Peyer's patch (tissue), 4 donors: ENCODE measurements around the gene CHAMP1. TPM values are rescaled to one million over a fixed set of nuclear protein-coding genes. Genes with fewer than 3 reads are reported as not detected.

ENCODE experiments used
- DNase-seq, 3 donors: peaks; one replicate each; pipeline ENCODE4 v3.0.0-alpha.2; 2017 to 2019
- H3K27ac ChIP-seq, 4 donors: fragments of 200-600 bp; sonication (generic); one replicate each; pipeline ENCODE4 v1.5.1; 2016 to 2019
- H3K27me3 ChIP-seq, 2 donors: fragments of 200-600 bp; sonication (generic); one replicate each; pipeline ENCODE4 v1.5.1; 2019
- H3K36me3 ChIP-seq, 3 donors: fragments of 200-600 bp; sonication (generic); one replicate each; pipeline ENCODE4 v1.5.1; 2016 to 2019
- H3K4me1 ChIP-seq, 4 donors: fragments of 200-600 bp; sonication (generic); one replicate each; pipeline ENCODE4 v1.5.1; 2016 to 2019
- H3K4me3 ChIP-seq, 4 donors: fragments of 200-600 bp; sonication (generic); 1 replicate in 3 of 4; 2 replicates in 1 of 4; pipeline ENCODE4 v1.5.1; 2016 to 2019; ENCODE audit warnings: mild to moderate bottlenecking in 1 of 4
- H3K9me3 ChIP-seq, 4 donors: fragments of 200-600 bp; sonication (generic); one replicate each; pipeline ENCODE4 v1.5.1; 2016 to 2019; ENCODE audit warnings: mild to moderate bottlenecking in 1 of 4
- POLR2A ChIP-seq, 2 donors: fragments of 450-650 bp; IDR thresholded peaks; one replicate each; pipeline ENCODE4 v1.5.1; 2017; ENCODE audit warnings: antibody characterized with exemption in 2 of 2, mild to moderate bottlenecking in 2 of 2, moderate library complexity in 2 of 2
- total RNA-seq, 4 donors: library from RNA; depleted of rRNA; stranded (reverse); fragments of >200 nt; gene quantifications; one replicate each; pipeline ENCODE4 v1.1.0, GENCODE V29; 2016
- TF ChIP-seq, protein P1 (sequence below), 6 experiments: fragments of 450-650 bp in 4 of 6; fragments of 200-600 bp in 2 of 6; sonication (generic) in 1 of 6; IDR thresholded peaks; one replicate each; pipeline ENCODE4 v1.5.1; 2017 to 2019; ENCODE audit warnings: antibody characterized with exemption in 6 of 6, mild to moderate bottlenecking in 3 of 6, moderate library complexity in 1 of 6

The CHAMP1 gene
- total RNA-seq, 4 donors from 2014 or later, result 8.5 to 19.6 (median 15.5) TPM

DNA sequence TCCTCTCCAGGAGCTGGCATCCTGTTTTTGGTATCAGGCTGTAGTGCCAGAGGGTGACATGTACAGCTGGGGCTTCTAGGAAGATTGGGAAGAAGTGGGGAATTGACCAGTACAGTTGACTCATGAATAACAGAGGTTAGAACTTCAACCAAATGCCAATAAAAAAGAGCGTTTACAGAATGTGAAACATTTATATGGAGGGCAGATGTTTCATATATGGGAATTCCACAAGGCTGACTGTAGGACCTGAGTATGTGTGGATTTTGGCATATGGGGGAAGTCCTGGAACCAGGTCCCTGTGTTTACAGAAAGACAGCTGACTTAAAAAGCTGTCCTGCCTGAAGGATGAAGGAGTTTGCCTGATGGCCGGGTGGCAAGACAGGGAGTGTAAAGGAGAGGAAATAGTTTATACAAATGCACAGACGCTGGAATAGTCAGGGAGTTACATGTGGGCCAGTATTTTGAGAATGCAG, 5.2 kb downstream of the CHAMP1 start:
- Histone ChIP-seq H3K27me3 (no peaks in the 10 kb centered on the region), H3K9me3 (no peaks in the 10 kb centered on the region), H3K27ac (peak overlapping the region in 1 of 4 donors; percentile 15), H3K36me3 (peaks cover 0 to 35% (median 0%) of the 10 kb centered on the region in 3 donors), H3K4me3 (no peak overlapping the region), H3K4me1 (peaks cover 0 to 45% (median 4%) of the 10 kb centered on the region in 4 donors)
- no peak for TF ChIP-seq POLR2A (IDR thresholded peaks at IDR 0.05)
- TF ChIP-seq, protein P1, sequence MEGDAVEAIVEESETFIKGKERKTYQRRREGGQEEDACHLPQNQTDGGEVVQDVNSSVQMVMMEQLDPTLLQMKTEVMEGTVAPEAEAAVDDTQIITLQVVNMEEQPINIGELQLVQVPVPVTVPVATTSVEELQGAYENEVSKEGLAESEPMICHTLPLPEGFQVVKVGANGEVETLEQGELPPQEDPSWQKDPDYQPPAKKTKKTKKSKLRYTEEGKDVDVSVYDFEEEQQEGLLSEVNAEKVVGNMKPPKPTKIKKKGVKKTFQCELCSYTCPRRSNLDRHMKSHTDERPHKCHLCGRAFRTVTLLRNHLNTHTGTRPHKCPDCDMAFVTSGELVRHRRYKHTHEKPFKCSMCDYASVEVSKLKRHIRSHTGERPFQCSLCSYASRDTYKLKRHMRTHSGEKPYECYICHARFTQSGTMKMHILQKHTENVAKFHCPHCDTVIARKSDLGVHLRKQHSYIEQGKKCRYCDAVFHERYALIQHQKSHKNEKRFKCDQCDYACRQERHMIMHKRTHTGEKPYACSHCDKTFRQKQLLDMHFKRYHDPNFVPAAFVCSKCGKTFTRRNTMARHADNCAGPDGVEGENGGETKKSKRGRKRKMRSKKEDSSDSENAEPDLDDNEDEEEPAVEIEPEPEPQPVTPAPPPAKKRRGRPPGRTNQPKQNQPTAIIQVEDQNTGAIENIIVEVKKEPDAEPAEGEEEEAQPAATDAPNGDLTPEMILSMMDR (IDR thresholded peaks at IDR 0.05), result no peak
- DNase-seq, result no peak

DNA sequence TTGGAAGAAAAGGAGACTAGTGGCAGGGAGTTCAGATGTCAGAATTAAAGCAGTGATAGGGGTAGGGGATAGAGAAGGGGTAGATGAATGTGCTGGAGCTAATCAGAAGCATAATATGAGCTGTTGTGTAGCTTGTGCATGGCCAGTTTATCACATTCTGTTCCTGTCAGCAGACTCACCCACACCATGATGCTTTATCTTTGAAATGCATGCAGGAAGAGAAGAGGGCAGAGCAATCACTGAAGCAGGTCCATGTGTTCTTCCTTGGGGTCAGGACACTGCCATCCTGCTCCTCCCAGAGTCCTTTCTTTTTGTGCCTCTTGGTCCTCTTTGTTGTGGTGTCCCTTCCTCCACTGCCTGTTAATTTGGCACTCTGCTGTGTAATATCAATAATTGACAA, 5.8 kb downstream of the CHAMP1 start:
- H3K27me3 ChIP-seq, result no peaks in the 10 kb centered on the region
- DNase-seq, result no peak
- TF ChIP-seq, protein P1 (IDR thresholded peaks at IDR 0.05), result no peak
- no peak for TF ChIP-seq POLR2A (IDR thresholded peaks at IDR 0.05)
- peak overlapping the region in 1 of 4 donors; percentile 15 for H3K27ac ChIP-seq
- peaks cover 0 to 40% (median 0%) of the 10 kb centered on the region in 3 donors for H3K36me3 ChIP-seq
- no peak overlapping the region for H3K4me3 ChIP-seq
- H3K9me3 ChIP-seq, result no peaks in the 10 kb centered on the region
- H3K4me1 ChIP-seq, result peaks cover 0 to 42% (median 3%) of the 10 kb centered on the region in 4 donors

DNA sequence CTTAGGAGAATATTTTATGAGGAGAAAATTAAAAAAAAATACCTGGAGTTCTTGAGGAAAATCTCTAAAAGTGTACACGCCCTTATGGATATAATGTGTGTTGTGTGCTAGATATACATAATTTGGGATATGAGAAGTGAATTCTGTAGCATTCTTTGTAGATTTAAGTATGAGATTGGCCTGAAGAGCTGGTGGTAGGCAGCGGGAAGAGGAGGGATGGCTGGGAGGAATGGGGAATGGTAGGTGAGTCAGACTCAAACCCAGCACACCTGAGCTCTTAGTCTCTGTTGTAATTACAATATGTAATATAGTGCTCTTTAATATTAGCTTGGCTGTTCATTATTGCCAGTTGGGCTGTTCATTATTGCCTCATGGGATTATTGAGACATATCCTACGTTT, 7.0 kb downstream of the CHAMP1 start:
- H3K4me3 ChIP-seq, result no peak overlapping the region
- TF ChIP-seq, protein P1 (IDR thresholded peaks at IDR 0.05), result no peak
- TF ChIP-seq POLR2A (IDR thresholded peaks at IDR 0.05), result no peak
- H3K9me3 ChIP-seq, result no peaks in the 10 kb centered on the region
- no peak for DNase-seq
- no peaks in the 10 kb centered on the region for H3K27me3 ChIP-seq
- H3K4me1 ChIP-seq, result peaks cover 0 to 30% (median 0%) of the 10 kb centered on the region in 4 donors
- no peak overlapping the region for H3K27ac ChIP-seq
- H3K36me3 ChIP-seq, result peaks cover 0 to 49% (median 0%) of the 10 kb centered on the region in 3 donors

DNA sequence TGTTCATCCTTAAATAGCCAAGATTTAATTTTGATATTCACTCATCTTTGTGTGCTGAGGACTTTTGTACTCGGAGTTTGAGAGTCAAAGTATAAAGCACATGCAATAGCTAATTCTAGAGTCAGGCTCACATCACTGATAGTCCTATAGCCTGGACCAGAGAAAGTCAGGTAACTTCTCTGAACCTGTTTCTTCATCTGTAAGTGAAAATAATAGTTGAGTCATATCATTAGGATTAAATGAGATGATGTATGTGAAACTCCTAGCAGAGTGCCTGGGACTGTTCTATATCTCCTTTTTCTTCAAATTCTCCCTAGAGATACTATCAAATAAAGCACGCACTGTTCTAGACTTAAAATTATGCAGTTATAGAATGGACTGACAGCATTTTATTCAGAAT, 9.0 kb downstream of the CHAMP1 start:
- Histone ChIP-seq H3K9me3 (no peaks in the 10 kb centered on the region), H3K27ac (no peak overlapping the region), H3K36me3 (peaks cover 0 to 49% (median 0%) of the 10 kb centered on the region in 3 donors), H3K4me3 (no peak overlapping the region), H3K27me3 (no peaks in the 10 kb centered on the region), H3K4me1 (peaks cover 0 to 17% (median 0%) of the 10 kb centered on the region in 4 donors)
- no peak for DNase-seq
- TF ChIP-seq POLR2A (IDR thresholded peaks at IDR 0.05), result no peak

DNA sequence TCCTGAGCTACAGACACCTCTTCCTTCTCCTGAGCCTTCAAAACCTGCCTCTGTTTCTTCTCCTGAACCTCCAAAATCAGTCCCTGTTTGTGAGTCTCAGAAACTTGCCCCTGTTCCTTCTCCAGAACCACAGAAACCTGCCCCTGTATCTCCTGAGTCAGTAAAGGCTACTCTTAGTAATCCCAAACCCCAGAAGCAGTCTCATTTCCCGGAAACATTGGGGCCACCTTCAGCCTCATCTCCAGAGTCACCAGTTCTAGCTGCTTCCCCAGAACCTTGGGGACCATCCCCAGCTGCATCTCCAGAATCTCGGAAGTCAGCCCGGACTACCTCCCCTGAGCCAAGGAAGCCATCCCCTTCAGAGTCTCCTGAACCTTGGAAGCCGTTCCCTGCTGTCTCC, 10.0 kb downstream of the CHAMP1 start:
- TF ChIP-seq, protein P1 (IDR thresholded peaks at IDR 0.05), result no peak
- no peak for TF ChIP-seq POLR2A (IDR thresholded peaks at IDR 0.05)
- Histone ChIP-seq H3K36me3 (peaks cover 0 to 49% (median 0%) of the 10 kb centered on the region in 3 donors), H3K4me3 (no peak overlapping the region), H3K9me3 (no peaks in the 10 kb centered on the region), H3K27ac (no peak overlapping the region), H3K27me3 (no peaks in the 10 kb centered on the region), H3K4me1 (peaks cover 0 to 11% (median 0%) of the 10 kb centered on the region in 4 donors)
- no peak for DNase-seq

DNA sequence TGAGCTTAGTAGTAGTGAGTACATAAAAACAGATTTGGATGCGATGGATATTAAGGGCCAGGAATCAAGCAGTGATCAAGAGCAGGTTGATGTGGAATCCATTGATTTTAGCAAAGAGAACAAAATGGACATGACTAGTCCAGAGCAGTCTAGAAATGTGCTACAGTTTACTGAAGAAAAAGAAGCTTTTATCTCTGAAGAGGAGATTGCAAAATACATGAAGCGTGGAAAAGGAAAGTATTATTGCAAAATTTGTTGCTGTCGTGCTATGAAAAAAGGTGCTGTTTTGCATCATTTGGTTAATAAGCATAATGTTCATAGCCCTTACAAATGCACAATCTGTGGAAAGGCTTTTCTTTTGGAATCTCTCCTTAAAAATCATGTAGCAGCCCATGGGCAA, 11.4 kb downstream of the CHAMP1 start:
- H3K4me3 ChIP-seq, result no peak overlapping the region
- H3K9me3 ChIP-seq, result no peaks in the 10 kb centered on the region
- peaks cover 0 to 49% (median 0%) of the 10 kb centered on the region in 3 donors for H3K36me3 ChIP-seq
- no peaks in the 10 kb centered on the region for H3K27me3 ChIP-seq
- DNase-seq, result no peak
- no peaks in the 10 kb centered on the region for H3K4me1 ChIP-seq
- H3K27ac ChIP-seq, result no peak overlapping the region
- TF ChIP-seq POLR2A (IDR thresholded peaks at IDR 0.05), result no peak
- TF ChIP-seq, protein P1 (IDR thresholded peaks at IDR 0.05), result no peak
